ENCODE data around the gene TOM1L1.

- TF ChIP-seq CTCF (IDR thresholded peaks at IDR 0.05): no peak
- TF ChIP-seq POLR2A (IDR thresholded peaks at IDR 0.05): no peak
- TF ChIP-seq EP300 (IDR thresholded peaks at IDR 0.05): no peak
These were observed 20.2 kb downstream of the TOM1L1 start for GRCh38 chr17:54920819-54921218.
